ENCODE results near the gene NOP16. TPM values are rescaled to one million over a fixed set of nuclear protein-coding genes. Genes with fewer than 3 reads are reported as not detected.

The NOP16 gene
- polyA plus RNA-seq, 4 donors: 17.1 to 34.7 (median 24.0) TPM

DNA sequence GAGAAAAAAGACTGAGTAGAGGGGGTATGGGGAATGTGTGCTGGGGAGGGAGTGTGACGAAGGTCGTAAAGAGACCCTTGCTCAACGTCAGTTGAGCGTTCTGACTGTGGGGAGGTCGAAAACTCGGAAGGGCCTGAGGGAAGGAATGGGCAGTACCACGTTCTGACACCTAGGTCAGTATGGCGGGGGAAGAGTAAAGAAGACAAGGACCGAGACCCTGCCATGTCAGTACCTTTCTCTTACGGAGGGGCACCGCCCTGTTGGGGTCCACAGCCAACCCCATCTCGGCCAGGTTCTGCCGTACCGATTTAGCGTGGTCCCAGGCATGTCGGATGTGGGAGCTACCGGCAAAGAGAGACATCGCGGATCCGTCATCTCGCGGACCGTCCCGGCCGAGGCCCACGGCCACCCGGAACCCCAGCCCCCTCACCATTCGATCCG is 375 bp downstream of the NOP16 start:
- DNase-seq (ENCODE audit: low read depth in 4 of 4, low spot score in 3 of 4): no peak

DNA sequence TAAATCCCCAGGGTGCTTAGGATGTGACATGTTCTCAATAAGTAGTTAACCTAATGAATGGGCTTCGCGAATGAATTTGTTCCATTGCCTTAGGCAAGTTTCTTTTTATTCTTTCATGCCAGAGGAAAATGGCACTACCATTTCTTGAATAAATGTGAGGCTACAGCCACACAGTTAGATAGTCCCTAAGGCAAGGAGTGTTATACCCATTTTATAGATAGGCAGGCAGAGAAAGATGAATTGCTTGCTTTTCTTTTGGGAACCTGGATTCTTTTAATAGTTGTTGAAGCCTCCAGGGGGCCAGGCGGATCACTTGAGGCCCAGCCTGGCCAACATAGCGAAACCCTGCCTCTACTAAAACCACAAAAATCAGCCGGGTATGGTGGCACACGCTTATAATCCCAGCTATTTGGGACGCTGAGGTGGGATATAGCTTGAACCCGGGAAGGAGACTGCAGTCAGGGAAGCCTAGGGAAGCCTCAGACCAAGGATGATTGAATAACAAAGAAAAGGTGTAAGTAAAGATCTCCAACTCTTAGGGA is 943 bp downstream of the NOP16 start:
- no peak for DNase-seq (ENCODE audit: low read depth in 4 of 4, low spot score in 3 of 4)

DNA sequence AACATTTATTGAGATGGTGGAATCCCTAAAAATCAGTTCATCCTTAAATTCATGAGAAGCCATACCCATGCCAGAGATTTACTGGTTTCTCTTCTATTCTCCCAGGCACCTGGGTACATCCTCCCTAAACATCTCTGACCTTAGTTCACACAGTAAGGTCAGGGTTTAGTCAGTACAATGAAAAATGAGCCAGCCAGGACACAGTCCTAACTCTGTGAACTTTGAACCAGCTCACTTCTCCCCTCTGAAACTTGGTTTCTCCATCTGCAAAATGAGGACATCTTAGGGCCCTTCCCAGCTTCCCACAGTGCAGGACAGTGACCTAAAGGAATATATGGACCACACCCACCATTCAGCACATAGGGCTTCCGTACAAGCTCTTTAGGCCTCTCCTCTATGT is 1.9 kb downstream of the NOP16 start:
- DNase-seq (ENCODE audit: low read depth in 4 of 4, low spot score in 3 of 4): no peak

DNA sequence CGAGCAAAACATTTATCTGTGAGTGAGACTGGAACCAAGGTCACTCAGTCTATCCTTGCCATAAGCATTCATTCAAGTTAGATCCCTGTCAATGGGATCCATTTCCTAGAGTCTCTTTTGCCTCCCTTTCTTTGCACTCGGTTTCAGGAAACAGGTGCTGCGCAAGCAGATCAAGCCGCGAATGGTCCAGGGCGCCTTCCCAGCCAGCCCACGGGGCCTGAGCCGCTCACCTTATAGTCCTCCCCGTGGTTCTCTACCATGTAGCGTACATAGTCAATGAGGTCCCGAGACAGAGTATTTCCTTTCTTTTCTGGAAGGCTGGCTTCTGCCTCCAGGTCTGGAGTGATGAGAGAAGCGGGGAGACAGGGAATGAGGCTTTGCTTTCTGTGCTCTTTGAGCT is 3.4 kb downstream of the NOP16 start:
- DNase-seq (ENCODE audit: low read depth in 4 of 4, low spot score in 3 of 4): no peak

DNA sequence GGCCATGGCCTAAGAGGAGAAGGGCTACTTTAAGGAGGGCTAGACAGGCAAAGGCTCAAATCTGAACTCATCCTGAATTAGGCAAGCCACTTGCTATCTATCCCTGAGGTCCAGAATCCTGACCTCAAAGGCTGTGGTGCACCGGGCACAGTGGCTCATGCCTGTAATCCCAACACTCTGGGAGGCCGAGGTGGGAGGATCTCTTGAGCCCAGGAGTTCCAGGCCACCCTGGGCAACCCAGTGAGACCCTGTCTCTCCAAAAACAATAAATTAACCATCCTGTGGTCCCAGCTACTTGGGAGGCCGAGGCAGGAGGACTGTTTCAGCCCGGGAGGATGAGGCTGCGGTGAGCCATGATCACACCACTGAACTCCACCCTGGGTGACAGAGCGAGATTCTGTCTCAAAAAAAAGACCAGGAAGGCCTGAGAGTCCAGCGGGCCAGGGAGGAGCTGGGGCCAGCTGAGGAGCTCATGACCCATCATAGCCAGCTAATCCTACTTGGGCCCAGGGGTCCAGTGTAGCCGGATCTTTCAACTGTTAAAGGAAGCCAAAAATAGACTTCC is 4.0 kb downstream of the NOP16 start:
- DNase-seq (ENCODE audit: low read depth in 4 of 4, low spot score in 3 of 4): no peak

DNA sequence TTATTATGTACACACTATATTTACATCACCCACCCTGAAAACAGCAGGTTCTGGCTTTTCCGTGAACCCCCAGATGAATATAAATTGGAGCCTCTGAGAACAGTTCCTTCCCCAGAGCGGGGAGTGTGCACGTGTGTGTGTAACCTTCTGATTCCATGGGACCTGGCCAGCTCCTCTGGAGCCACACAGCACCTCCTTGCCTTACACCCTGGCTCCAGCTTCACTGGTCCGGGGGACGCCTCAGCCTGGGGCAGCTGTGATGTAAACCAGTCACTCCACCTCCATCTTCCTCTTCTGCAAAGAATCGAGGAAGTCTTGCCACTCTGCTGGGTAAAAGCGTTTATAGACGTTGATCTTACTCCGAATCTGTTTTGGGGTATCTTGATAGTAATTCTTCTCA is 4.4 kb downstream of the NOP16 start:
- DNase-seq (ENCODE audit: low read depth in 4 of 4, low spot score in 3 of 4): no peak

DNA sequence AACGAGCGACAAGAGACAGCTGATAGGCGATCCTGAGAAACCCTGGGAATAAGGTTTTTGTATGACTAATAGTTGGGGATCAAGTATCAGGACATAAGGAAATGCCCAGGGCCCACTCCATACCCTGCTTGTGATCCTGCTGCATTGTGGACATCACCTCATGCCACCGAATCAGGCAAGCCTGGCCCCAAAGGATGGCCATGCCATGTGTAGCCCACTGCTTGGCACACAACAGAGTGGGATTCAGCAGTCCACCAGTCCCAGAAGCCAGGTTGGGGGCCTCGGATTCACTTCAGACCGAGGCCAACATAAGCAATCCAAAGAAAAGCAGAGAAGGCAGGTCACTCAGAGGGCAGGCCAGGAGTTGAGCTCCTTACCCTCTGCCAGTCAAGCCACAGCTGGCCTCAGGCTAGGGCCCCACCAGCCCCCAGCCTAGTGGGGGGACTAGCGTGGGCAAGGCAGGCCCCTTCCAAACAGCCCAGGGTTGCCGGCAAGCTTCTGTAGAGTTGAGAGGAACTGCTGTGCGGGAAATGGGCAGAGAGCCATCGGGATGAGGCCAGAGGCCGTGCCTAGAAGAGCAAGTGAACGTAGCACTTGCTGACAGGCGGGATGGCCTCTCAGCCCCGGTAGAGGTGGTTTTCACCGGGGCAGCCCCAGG is 5.0 kb downstream of the NOP16 start:
- no peak for DNase-seq (ENCODE audit: low read depth in 4 of 4, low spot score in 3 of 4)

DNA sequence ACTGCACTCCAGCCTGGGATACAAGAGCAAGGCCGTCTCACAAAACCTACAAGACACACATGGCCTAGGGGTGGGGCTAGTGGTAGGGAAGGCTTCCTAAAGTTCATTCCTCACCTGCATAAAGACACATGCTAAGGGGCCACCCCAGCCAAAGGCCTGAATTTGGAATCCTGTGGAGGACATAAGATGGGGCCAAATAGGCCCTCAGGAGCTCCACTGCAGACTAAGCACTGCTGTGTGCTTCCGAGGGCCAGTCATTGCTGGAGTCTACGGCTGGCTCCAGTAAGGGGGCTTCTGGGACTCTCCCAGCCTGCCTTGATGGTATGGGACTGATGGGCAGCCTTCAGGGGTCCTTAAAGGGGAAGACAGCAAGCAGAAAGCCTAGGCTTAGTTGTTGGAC is 5.7 kb downstream of the NOP16 start:
- no peak for DNase-seq (ENCODE audit: low read depth in 4 of 4, low spot score in 3 of 4)

DNA sequence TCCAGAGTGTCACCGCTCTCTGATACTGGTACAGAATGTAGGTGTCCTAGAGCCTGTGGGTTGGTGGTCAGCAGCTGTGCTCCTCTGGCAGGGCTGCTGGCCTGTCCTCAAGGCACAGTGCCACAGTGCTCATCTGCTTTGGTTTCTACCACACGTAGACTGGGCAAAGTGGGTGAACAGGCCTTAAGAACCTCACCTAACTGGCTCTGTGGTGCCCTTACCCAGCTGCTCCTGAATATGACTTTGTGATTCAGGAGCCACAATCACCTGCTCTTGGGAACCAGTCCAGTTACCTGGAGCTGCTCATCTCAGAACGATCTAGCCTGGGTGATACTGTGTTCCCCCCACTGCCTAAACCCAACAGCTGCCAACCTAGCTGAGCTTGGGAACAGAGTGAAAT is 6.4 kb downstream of the NOP16 start:
- no peak for DNase-seq (ENCODE audit: low read depth in 4 of 4, low spot score in 3 of 4)

DNA sequence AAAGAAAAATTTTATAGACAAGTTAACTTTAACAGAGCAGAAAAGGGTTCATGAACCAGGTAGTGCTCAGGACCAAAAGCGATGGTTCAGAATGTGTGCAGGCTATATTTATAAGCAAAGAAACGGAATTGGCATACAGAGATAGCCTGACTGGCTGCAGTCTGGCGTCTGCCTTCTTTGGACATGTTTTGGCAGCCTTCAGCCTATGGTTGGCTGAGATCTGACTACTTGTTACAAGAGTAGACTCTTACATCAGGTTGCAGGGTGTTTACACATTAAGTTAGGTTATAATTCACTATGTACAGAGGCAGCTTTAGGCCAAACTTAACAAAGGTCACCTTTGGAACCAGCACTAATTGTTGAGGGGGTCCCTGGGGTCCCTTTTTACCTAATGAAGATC is 7.0 kb downstream of the NOP16 start:
- no peak for DNase-seq (ENCODE audit: low read depth in 4 of 4, low spot score in 3 of 4)

DNA sequence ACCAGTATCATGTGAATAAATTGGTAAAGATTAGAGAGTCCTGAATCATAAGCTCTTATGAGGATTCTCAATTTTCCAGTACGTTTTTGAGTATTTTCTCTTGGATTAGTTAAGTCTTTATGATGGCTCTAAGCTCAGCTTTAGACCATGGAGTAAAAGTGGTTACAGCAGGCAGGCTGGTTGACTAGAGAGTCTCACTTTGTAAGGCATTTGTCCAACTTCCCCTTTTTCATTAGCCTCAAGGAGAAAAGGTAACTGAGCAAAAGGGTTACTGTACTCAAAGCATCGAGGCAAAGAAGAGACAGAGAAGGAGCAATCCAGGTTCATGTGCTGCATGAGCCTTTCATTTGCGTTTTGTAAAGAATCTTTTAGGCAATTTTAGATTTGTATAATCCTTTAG is 8.5 kb downstream of the NOP16 start:
- DNase-seq (ENCODE audit: low read depth in 4 of 4, low spot score in 3 of 4): no peak

DNA sequence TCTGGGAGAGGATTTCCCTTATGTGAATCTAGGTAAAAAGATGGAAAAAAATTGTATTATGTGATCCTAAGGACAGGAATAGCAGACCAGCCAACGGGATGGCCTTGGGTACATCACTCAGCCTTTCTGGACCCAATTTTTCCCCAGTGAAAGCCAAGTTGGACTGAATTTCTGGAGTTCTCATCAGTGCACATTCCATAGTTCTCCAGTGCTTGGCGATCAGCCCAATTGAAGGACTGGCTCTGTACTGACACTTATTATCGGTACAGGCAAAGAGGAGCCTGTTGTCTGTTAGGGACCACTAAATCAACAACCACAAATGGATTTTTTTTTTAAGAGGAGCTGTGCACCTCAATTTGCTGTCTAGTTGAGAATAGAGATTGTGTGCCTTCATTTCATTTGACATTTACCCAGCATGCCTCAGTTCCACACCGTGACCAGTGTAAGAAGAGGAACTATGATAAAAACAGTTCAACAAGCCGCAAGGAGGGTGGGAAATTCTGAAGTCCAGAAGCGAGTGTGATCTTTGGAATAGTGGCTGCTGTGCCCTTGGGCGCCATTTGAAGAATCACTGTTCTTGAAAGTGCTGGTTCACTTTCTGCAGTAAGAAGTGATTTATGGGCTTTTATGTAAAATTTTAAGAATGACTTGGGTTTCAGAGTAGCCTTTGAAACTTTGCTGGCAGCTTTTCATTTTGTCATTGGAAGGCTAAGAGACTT is 15.1 kb downstream of the NOP16 start:
- no peak for DNase-seq (ENCODE audit: low read depth in 4 of 4, low spot score in 3 of 4)

DNA sequence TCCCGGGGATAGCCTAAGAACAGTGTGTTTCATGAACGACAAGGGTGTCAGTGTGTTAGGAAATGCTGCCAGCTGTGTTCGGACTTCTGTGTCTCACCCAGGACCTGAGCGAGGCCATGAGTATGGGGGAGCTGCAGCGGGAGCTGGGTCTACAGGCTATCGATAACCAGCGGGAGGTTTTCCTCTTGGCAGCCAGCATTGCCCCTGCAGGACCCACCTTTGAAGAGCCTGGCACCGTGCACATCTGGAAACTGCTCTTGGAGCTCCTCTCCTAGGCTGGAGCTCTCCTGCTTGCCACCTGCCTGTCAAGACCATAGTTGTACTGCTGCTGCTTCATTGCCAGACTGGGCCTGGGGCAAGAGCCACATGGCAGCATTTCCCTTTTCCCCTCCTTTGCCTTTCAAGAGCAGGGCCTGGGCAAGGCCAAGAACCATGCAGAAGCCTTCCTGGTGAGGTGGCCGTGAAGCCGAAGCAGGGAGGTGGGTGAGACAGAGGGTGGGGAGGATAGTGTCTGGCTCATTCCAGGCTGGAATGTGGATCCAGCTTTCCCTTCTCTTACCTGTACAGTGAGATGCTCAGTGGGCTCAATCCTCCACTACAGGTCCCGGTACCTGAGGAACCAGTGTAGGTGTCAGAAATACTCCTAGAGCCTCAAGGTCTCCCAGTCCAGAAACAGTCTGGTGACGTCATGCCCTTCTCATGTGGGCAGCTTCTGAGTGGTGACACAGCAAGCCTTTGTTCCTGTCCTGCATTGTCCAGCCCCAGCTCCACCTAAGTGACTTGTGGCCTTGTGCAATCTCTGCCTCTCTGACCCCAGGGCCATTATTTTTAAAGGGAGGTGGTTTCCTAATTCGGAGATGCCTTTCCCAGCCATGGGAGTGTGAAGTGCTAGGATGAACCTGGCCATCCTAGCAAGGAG is 16.5 kb downstream of the NOP16 start:
- no peak for DNase-seq (ENCODE audit: low read depth in 4 of 4, low spot score in 3 of 4)

DNA sequence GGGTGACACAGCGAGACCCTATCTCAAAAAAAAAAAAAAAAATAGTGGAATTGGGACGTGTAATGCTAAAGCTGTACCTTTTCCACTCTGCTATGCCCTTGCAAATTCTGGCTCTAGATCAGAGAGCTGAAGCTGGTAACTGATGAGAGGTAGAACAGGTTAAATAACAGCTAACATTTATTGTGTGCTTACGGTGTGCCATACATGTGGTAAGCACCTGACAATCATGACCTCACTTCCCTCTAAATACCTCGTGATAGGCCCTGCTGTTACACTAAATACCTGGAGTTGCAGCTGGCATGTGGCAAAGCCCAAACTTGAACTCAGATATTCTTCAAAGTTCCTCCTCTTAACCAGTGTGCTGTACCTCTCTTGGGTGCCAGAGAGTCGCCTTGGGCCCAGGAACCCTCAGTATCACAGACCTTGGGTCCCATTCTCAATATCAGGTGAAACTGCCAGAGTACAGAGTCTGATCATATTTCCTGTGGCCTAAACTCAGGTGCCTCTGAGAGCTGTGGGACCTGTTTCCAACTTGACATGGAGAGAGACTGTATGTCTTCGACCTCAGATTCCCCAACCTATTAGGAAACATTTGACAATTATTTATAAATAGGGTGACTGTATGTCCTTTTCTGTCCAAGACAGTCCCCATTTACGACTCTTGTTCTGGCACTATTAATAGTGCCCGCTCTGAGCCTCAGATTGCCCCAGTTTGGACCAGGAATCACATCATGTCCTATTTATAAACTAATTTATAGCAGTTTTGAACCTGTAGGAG is 18.3 kb downstream of the NOP16 start:
- no peak for DNase-seq (ENCODE audit: low read depth in 4 of 4, low spot score in 3 of 4)

DNA sequence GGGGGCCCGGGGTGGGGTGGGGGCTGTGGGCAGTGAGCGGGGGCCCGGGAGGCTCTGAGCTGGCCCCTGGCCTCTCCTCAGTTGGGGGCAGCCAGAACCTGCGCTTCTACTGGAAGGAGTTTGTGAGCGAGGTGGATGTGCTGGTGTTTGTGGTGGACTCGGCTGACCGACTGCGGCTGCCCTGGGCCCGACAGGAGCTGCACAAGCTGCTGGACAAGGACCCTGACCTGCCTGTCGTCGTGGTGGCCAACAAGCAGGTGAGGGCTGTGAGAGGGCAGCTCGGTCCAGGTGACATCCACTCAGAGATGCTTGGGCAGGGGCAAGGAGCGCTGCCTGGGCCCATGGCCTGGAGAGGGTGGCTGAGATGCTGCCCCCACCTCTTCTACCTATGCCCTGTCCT is 19.7 kb downstream of the NOP16 start:
- no peak for DNase-seq (ENCODE audit: low read depth in 4 of 4, low spot score in 3 of 4)

DNA sequence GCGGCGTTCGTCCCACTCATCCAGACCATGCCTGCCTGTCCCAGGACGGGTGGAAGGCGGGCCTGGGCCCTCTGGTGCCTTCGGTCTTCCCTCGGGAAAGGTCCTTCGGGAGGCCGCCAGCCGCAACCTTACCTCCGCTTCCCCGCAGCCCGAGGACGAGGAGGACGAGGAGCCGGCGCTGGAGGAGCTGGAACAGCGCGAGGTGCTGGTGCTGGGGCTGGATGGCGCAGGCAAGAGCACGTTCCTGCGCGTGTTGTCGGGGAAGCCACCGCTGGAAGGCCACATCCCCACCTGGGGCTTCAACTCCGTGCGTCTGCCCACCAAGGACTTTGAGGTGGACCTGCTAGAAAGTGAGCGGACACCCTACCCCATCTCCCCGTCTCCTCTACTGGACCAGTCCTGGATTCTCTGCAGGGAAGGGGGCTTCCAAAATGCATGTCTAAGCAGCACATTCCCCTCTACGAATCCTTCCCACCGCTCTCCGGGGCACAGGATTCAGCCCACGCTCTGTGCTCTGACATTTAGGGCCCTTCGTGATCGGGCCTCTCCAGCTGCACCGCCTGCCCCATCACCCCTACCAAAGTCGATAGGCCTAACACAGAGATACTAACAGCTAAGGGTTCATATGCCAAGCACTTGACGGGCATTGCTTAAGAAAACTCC is 22.0 kb downstream of the NOP16 start:
- DNase-seq (ENCODE audit: low read depth in 4 of 4, low spot score in 3 of 4): no peak

DNA sequence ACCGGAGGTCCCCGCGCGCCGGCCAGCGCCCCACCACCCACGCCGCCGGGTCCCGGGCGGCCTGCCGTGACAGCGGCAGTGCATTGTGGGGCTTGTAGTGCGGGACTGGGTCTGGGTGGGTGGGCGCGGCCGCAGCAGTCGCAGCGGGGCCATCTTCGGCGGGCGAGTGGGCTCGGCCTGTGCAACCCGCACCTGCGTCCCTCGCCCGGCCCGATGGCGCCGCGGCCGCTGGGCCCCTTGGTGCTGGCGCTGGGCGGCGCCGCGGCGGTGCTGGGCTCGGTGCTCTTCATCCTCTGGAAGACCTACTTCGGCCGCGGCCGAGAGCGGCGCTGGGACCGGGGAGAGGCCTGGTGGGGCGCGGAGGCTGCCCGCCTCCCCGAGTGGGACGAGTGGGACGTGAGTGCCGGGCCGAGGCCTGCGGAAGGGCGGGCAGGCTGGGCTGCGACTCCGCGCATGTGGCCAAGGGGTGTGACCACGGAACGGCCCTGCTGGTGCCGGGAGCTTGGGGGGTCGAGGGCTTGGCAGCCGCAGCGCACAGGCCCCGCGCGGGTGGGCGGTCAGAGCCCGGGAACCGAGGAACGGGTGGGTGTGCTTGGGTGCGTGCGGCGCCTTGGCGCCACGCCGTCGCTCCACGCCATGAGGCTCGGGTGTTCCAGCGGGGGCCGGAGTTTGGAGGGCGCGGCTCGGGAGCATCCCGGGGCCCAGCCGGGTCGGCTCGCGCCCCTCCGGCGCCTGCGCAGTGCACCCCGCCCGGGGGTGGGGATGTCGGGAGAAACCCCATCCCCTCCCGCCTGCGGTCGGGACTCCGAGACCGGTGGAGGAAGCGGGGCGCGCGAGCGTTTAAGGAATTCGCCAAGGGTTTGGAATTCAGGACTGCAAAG is 22.8 kb downstream of the NOP16 start, which contains the start of gene ARL10:
Gene ARL10, plus strand, starts transcription at position 137 of the 881 bp plus-strand sequence. Its CDS starts 77 bp downstream, at position 214.
- DNase-seq (ENCODE audit: low read depth in 4 of 4, low spot score in 3 of 4): peak in 1 of 4 donors; percentile 18

DNA sequence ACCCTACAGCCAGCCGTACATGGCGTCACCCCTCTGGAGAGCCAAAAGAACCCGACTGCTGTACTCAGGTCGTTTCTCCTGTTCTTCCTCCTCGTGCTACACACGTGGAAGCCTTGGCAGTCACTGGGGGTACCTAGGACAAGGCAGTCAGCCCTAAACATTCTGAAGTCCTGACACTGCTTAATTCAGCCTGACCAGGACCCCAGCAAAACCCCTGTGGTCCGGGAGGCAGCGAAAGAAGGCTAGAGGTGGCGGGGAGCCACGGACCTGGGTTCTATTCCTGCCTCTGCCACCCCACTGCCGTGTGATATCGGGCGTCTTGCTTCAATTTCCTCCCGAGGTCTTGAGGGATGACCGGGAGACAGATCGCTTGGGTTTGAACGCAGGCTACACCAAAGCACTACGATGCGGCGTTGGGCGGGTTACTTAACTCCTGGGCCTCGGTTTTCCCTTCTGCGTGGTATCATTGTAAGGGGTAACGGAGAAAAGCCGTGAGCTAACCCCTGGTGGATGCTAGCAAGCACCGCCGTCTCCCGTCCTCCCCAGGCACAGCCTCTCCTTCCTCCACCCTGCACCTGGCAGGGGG is 23.5 kb downstream of the NOP16 start:
- no peak for DNase-seq (ENCODE audit: low read depth in 4 of 4, low spot score in 3 of 4)

All from left renal pelvis (tissue), 4 donors.